Fibroblast of upper back skin (primary cell): ENCODE results near the gene TRIP4.
"Not testable (repeated sequence)": the region's sequence is repeated elsewhere in the genome, so short reads cannot be mapped to it uniquely, and the experiment has no call there.

ENCODE experiments used
- DNase-seq: peaks from one replicate; pipeline ENCODE4 v3.0.0-alpha.2; 2013

TRIP4 gene

GRCh38 chr15:64383760-64384159 is 3.9 kb upstream of the TRIP4 start:
- no peak for DNase-seq

DNA sequence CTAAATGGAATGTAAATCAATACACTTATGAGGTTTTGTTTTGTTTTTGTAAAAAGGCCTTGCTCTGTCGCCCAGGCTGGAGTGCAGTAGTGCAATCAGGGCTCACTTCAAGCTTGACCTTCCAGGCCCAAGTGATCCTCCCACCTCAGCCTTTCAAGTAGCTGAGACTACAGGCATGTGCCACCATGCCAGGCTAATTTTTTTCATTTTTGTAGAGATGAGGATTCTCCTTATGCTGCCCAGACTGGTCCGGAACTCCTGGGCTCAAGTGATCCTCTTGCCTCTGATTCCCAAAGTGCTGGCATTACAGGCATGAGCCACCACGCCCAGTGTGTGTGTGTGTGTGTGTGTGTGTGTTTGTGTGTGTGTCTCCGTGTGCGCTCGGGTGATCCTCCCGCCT is 1.3 kb upstream of the TRIP4 start:
- DNase-seq, result no peak

DNA sequence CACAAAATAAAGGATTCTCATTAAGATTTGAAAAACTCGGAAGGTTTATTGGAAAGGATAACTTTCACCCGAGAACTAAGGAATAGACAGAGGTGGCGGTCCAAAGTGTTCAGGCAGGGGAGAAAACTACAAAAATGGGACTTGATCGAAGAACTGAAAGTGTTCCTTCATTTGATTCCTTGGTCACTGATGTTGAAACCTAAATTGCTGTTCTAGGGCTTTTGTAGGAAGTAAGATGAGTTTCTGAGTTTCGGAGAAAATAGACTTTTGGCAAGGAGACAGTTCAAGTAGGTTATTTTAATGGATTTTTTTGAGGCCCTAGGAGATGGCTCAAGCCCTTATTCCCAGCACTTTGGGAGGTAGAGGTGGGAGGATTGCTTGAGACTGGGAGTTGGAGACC is 1.4 kb downstream of the TRIP4 start:
- no peak for DNase-seq

DNA sequence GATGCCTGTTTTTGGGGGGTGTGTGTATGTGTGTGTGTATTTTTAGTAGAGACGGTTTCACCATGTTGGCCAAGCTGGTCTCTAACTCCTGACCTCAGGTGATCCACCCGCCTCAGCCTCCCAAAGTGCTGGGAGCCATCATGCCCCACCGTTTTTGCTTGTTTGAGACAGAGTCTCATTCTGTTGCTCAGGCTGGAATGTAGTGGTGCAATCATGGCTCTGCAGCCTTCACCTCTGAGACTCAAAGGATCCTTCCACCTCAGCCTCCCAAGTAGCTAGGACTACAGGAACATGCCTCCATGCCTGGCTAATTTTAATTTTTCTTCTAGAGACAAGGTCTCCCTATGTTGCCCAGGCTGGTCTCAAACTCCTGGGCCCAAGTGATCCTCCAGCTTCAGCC is 4.8 kb downstream of the TRIP4 start:
- DNase-seq, result not testable (repeated sequence)

- DNase-seq, result no peak
These were observed 9.2 kb downstream of the TRIP4 start for GRCh38 chr15:64396789-64397188.

DNA sequence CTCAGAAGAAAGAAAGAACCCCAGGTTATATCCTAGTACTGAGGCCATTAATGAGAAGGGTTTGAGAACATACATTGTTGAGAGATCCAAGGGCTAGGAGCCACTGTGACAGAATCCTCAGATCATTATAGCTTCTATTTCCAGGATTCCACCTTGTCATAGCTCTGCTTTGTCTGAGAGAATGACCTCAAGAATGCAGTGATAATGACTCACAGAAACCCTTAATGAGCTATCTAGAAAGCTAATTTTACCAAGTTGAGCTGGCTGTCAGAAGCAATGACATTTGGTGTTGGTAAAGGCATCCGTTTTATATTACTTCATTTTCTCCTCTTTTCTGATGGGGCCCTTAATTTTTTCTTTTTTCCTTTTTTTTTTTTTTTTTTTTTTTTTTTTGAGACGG is 10.9 kb downstream of the TRIP4 start:
- DNase-seq, result peak; percentile 9

DNA sequence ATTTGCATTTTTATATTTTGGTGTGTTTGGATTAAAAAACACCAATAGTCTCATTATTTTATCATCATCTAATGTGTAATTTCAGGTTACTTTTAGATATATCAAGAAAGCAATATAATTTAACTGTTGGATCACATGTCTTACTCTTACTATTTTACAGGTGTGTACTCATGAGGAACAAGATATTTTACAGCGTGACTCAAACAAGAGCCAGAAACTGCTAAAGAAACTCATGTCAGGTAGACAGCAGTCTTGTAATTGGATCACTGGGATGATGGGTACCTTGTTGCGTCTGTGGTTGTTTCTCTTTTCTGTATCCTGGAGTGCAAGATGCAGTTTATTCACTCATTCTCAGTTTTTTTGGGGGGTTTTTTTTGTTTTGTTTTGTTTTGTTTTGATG is 12.9 kb downstream of the TRIP4 start:
- DNase-seq, result no peak

GRCh38 chr15:64412216-64412615 is 24.6 kb downstream of the TRIP4 start:
- no peak for DNase-seq

DNA sequence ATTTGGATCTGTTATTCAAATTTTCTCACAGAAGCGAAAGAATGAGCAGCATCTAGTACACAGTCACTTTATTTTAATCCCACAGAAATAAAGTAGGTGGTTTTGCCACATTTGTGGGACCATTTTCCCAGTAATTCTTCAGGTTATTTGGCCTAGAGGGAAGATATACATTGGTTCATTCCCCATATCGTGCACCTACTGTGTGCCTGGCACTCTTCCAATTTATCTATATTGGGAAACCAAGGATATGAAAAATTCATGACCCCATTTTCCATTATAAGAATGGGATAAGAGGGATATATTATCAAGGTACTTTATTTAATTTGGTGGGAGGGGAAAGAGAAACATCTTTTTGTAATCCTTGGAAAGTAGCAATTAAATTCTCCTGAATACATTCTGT is 35.1 kb downstream of the TRIP4 start:
- no peak for DNase-seq

- no peak for DNase-seq
These were observed 36.3 kb downstream of the TRIP4 start for GRCh38 chr15:64423970-64424369.

DNA sequence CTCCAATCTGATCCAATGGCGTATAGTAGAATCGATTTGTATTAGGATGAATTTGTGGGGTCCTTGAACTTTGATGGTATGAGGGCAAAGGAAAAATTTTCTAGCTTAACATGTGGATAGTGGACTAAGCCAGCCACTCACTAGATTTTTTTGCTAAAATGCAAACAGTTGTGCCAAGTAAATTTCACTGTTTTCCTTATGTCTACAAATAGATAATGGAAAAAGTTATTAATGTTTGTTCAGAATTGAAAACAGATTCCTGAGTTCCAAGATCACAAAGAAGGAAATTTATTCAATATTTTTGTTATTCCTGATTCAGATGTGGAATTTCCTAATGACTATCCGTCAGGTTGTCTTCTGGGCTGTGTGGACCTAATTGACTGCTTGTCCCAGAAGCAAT is 37.6 kb downstream of the TRIP4 start:
- DNase-seq, result no peak

DNA sequence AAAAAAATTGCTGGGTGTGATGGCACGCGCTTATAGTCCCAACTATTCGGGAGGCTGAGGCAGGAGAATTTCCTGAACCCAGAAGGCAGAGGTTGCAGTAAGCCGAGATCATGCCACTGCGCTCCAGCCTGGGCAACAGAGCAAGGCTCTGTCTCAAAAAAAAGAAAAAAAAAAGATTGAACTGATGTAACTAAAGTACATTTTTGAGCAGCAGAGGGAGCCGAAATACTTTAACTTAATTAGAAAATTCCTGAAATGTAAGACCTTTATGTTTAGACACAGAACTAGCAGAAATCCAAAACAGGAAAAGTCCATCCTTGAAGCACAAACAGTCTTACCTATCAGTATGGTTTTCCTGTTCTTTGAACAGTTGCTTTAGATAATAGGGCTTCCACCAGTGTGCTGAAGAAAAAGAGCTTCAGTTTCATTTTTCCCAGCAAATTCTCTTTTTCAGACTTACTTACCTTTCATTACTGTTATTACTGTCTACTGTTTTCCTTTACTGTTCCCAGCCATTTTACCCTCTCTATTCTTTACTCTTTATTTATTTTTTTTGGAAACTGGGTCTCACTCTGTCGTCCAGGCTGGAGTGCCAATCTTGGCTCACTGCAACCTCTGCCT is 39.3 kb downstream of the TRIP4 start:
- peak; percentile 54 for DNase-seq

DNA sequence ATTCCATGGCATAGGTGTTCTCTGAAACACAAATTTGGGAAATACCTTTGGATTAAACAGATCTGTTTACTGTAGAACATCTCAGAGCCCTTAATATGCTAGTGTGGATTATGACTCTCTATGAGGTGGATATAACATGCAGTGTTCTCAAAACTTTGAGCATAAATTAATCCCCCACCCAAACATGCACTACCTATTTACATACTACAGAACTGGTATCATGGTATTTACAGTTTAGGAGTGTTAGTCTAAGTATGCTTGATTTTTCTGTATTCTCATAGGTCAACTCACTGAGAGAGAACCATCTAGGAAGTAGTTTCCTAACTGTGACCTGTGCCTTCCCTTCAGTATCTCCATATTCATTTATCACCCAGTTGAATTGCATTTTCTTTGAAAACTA is 41.8 kb downstream of the TRIP4 start:
- no peak for DNase-seq

DNA sequence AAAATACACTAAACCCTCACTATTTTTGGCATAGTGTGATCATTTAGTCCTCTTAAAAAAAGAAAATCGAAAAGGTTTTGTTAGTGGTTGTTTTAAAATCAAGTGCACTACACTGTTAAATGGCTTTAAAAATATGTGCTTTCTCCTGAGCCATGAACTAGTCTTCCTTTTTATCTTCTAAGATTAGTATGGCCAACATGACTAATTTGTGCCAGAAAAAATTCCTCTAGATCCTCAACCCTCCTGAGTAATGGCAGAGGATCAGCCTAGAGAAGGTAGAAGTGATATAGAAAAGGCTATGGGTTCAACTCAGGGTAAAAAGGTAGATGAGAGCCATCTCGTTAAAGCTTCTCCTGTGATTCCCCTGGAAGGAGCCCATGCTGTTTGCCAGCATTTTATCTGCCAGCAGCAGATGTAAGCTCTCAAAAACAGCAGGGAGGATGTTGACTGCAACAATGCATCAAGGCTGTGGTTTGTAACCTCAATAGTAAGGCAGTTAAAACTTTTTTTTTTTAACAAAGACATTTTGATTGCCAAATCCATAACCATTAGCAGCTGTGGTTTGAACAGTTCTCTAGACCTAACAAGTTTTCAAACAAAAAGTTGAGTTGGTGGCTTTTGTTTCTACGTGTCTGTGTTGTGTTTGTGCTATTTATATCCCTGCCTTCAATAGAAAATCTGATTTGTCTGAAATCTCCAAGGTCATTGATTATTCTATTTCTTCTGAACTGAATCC is 42.5 kb downstream of the TRIP4 start:
- peak; percentile 96 for DNase-seq

DNA sequence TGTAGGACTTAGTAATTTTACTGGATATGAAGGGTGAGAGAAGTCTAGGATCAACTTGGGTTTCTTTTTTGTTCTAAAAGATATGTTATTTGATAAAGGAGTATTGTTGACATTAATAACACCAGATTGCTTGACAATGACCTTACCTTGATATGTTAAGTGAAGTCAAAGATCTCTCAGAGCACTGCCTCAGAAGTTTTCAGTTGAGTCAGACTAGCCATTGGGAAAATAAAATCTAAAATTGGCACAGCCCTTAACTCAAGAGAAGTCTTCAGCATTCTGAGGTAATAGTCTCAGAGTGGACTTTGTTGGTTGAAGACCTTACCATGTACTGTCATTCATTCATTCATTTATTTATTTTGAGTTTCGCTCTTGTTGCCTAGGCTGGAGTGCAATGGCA is 50.3 kb downstream of the TRIP4 start:
- DNase-seq, result no peak

DNA sequence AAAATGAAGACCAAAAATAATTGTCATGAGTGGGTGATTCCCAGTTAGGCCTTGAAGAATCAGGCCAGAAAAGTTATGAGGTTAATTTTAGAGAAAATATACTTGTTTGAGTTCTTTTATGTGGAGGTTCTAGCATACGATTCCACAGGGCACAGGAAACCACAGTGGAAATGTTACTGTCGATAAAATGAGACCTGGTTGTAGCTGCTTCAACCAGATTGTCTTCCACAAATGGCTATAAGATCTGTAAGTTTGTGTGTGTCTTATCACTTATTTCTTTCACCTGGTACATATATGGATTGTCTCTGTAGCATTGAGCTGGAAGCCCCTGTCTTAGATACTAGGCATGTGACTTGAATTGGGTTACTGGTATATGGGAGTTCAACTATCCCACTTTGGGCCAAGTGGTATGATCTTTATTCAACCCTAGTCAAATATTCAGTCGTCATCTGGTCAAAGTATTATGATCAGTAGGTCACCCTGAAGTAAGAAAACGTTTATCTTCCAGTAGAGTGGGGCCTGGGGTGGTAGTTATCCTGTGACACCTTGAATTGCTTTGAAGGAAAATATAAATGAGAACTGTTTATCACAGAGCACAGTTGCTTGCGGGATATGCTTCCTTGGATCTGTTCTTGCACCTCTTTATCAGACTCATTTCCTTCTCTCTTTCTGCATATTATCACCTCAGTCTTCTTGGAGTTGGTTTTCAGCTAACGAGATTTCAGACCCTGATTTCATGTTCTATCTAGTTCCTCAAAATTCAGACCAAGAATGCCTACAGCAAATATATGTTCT is 51.2 kb downstream of the TRIP4 start:
- no peak for DNase-seq

DNA sequence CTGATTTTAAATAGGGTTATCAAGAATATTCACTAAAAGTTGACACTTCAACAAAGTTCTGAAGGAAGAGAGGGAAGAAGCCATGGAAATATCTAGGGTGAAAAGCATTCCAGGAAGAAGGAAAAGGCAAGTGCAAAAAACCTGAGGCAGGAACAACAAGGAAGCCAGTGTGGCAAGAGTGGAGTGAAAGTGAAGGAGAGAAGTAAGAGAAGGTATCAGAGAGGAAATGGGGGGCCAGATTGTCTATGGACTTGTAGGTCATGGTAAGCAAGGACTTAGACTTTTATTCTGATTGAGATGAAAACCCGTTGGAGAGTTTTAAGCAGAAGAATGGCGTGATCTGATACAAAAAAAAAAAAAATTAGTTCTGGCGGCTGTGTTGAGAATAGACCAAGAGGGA is 54.2 kb downstream of the TRIP4 start:
- no peak for DNase-seq

GRCh38 chr15:64443016-64443415 is 55.4 kb downstream of the TRIP4 start:
- peak; percentile 13 for DNase-seq

GRCh38 chr15:64443747-64444621 is 56.3 kb downstream of the TRIP4 start:
- peak; percentile 92 for DNase-seq

DNA sequence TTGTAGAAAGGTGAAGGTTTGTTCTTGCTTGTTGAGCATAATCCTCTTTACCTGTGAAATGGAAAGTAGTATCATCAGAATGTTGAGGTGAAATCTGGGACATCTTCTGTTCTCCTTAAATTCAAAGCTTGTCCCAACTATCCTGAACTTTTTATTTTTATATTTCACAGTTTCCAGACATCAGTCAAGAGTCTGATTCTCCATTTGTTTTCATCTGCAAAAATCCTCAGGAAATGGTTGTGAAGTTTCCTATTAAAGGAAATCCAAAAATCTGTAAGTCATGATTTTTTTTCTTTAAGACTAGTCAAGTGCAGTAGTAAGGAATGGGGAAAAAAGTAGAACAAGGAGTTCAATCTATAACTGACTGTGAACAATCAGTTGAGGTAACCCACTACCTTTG is 57.2 kb downstream of the TRIP4 start:
- no peak for DNase-seq

GRCh38 chr15:64447536-64448315 is 60.1 kb downstream of the TRIP4 start:
- DNase-seq, result no peak

DNA sequence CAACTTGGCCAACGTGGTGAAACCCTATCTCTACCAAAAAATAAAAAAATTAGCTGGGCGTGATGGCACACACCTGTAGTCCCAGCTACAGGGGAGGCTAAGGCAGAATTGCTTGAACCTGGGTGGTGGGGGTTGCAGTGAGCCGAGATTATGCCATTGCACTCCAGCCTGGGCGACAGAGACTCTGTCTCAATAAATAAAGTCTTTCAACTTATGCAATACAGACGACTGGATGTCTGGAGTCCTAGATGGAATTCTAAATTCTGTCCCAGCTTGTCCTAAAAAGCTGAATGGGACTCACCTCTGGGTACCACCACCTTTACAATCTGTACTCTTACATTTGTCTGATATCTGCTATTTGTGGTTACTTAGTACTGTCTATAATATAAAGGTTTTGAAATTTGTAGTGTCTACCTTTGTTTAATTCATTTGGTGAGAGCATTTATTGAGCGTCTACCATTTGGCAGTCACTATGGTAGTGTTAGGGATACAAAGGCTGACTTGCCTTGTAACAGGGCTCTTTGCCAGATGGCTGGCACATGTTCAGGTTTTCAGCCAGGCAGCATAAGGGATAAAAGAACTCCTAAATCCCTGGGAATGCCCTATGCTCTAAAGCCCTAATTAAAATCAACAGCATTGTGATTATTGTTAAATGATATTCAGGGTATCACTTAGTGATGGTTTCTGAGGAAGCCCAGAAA is 65.5 kb downstream of the TRIP4 start:
- DNase-seq, result no peak
